HG03280 (cell line): ENCODE results near the gene EFS.

ENCODE experiments used
- ATAC-seq: cut with Tn5 transposase; IDR thresholded peaks from one replicate; pipeline ENCODE4 v1.9.1; 2021; ENCODE audit warnings: mild to moderate bottlenecking, moderate library complexity; ENCODE audit not compliant: unreplicated experiment

The EFS gene

DNA sequence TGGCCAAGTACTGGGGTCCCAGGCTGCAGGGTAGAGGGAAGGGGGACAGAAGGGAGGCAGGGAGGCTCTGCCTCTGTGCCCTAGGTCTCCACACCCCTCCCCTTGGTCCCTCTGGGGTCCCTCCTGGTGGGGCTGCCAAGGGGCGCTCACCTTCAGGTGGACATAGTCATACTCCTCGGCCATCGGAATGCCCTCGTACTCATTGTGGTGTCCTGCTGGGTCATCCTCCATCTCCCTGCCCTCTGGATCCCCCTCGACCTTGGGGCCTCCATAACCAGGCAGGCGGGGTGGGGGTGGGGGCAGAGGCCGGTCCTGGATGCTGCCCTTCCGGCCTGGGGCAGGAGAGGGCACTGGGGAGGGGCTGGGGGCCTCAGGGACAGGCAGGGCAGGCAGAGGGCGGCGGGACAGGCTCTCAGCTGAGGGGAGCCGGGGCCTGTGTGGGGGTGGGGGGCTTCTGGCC lies 5.8 kb downstream of the EFS start:
- no peak for ATAC-seq

DNA sequence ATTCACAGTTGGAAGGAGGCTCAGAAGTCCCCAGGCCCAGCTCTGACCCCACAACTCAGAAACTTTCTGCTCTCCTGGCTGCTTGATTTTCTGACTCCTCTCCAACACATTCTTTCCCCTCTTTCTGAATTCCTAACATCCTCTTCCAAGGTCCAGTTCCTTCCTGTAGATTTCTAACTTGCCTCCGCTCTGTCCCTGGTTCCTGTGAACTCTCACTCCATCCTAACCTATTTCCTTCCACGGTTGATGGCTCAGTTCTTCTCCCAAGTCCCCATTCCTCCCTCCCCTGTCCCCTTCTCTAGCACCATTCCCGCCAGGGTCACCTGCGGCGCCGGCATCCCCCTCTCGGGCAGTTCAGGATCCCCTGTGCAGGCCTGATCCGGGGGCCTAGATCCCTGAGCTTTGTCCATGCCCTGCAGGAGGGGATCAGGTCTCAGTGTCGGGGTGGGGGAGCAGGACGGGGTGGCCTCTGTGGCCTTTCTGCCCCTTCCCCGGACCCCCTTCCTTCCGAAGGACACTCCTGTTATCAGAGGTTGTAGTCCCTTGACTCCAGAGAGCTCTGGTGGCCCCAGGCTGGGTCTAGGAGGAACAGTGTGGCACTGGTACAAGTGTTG lies 6.3 kb downstream of the EFS start:
- ATAC-seq: no peak

DNA sequence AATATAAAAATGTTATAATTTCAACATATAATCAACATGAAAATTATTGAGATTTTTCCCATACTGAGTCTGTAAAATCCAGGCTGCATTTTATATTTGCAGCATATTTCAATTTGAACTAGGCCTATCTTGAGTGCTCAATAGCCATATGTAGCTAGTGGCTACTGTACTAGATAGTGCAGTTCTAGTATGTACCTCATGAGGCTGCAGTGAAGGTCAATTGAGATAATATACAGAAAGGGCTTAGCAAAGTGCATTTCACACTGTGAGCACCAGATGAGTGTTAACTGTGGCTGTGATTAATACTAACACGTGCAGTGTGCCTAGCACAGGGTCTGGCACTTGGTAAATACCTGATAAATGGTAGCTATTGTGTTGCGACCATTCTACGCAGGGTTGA lies 6.9 kb downstream of the EFS start:
- ATAC-seq: no peak

DNA sequence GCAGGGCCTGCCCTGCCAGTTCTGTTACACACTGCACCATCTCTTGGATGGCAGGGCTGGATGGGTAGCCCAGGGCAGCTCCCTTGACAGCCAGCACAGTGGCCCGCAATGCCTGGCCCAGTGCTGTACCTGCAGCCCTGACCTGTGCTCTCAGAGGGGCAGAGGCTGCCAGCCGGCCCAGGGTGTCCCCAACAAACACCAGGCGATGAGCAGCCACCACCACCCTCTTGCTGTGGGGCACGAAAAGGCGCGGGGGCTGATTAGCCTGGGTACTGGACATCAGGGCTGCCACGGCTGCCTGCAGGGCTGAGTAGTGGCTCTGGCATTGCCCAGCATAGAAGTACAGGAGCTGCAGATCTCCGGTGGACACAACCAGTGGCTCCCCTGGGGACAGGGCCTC lies 7.7 kb downstream of the EFS start:
- ATAC-seq: no peak

GRCh38 chr14:23356662-23357061 lies 8.3 kb downstream of the EFS start:
- ATAC-seq: no peak

DNA sequence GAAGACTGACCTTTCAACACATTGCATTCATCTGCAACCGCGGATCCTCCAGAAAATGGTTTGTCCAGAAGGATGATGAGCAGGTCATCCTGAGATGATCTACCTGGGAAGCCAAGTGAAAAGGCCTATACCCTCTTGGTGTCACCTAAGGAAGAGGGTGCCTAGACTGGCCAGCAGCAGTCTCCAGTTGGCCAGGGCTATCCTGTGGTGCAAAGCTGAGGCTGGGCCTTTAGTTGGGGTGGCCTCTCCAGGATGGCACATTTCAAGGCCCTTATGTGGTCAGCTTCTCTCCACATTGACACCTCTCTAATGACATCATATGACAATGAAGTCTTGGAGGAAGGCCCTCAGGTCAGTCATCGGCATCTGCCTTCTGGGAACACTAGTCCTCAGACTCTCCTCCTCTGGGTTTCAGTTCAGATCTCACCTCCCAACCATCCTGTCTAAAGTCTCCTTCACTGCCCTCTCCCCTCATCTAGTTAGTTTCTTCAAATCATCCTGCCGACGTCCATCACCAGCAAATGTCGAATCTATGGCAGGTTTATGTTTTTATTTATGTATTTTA lies 9.0 kb downstream of the EFS start:
- no peak for ATAC-seq

- ATAC-seq: no peak
Measured at GRCh38 chr14:23354990-23355389, 10.0 kb downstream of the EFS start.

- no peak for ATAC-seq
Measured at GRCh38 chr14:23353433-23353780, 11.6 kb downstream of the EFS start.

- no peak for ATAC-seq
Measured at GRCh38 chr14:23352506-23353432, 12.2 kb downstream of the EFS start, which contains the start of gene SLC22A17. Gene SLC22A17, minus strand, starts transcription at chr14:23352887.

DNA sequence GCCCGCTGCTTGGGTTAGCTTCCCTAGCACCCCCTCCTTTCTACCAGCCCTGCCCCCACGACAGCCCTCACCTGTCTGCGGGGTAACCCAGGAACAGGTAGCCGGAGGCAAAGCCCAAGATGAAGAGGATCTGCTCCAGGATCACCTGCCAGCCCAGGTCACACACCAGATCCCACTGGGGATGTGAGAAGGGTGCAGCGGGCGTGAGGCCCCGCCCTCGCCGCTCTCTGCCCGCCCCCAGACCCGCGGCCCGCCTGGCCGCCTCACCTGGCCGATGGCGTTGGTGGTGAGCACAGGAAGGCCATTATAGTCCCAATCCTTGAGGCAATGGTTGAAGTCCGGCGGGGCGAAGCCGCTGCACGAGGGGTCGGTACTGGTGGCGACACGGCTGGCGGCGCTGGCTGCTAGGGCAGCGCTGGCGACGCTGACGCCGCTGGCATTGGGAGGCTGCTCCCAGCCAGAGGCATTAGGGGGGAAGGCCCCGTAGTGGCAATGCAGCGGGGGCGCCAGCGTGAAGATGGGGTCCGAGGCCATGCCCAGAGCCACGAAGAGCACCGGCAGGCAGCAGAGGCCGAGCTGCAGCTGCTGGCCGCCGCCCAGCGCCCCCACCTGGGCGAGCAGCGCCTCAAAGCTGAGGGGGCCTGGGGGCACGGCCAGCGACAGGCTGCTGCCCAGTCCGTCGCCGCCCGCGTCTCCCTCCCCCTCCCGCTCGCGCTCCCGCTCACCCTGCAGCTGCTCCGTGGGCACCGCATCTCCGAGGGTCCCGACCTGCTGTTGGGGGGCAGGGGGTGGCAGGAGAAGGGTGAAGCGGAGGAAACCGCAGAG lies 13.1 kb downstream of the EFS start:
- ATAC-seq: no peak

GRCh38 chr14:23349156-23349845 lies 15.7 kb downstream of the EFS start:
- no peak for ATAC-seq

- ATAC-seq: no peak
Measured at GRCh38 chr14:23348297-23348655, 16.7 kb downstream of the EFS start.

- ATAC-seq: no peak
Measured at GRCh38 chr14:23347406-23348296, 17.3 kb downstream of the EFS start.

- ATAC-seq: no peak
Measured at GRCh38 chr14:23346693-23347405, 18.1 kb downstream of the EFS start.

GRCh38 chr14:23345987-23346692 lies 18.8 kb downstream of the EFS start:
- ATAC-seq: no peak

DNA sequence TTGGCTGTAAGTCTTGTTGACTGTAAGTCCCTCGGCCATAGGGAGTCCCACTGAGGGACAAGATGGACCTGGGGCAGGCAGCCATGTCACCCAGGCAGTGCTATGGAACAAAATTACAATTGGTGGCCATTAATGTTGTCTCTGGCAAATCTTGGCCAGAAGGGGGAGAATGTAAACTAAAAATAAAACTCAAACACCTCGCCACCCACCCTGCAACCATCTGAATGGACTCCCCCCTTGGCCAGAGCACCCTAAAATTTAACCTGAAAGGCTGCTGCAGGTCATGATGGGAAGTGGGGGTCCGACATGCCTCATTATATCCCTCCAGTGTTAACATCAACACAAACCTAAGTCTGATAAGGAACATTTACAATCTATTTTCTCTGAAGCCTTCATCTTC lies 20.5 kb downstream of the EFS start:
- ATAC-seq: no peak

DNA sequence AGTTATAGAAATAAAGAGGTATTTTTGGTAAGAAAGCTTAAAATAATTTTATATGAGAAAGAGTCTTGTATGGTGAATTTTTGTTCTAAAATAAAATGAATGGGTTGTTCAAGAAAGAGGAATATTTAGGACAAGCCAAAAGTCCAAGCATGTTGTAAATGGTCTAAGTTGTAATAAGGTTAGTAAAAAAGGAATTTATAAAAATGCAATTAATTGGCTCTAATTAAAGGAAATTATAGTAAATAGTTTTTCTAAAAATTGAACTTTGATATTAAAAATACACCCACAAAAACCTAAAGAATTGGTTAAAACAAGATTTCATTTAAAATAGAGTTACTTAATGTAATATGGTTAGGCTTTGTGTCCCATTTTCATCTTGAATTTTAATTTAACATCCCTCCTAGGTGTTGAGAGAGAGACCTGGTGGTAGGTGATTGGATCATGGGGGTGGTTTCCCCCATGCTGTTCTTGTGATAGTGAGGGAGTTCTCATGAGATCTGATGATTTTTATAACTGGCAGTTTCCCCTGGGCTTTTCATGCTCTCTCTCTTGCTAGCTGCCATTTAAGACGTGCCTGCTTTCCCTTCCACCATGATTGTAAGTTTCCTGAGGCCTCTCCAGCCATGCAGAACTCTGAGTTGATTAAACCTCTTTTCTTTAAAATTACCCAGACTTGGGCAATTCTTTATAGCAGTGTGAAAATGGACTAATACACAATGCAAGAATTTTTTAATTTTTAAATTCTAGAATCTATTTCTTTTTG lies 25.3 kb downstream of the EFS start:
- ATAC-seq: no peak

- ATAC-seq: no peak
Measured at GRCh38 chr14:23335623-23336022, 29.3 kb downstream of the EFS start.
